HT-29 (cell line): ENCODE measurements around the gene BTNL2. TPM values are rescaled to one million over a fixed set of nuclear protein-coding genes. Genes with fewer than 3 reads are reported as not detected.
A peak's percentile ranks its signal among the peaks of the same experiment; 100 is the strongest.
"Not testable (repeated sequence)": the region's sequence is repeated elsewhere in the genome, so short reads cannot be mapped to it uniquely, and the experiment has no call there.

ENCODE experiments used
- DNase-seq: peaks from one replicate; pipeline ENCODE4 v3.0.0-alpha.2; 2015; ENCODE audit warnings: low spot score
- total RNA-seq: library from RNA; depleted of rRNA; stranded (reverse); fragments of >200 nt; shearing (Covaris generic); gene quantifications from 2 replicates; pipeline ENCODE4 v1.2.3, GENCODE V29; 2014; rRNA removed

The BTNL2 gene, protein sequence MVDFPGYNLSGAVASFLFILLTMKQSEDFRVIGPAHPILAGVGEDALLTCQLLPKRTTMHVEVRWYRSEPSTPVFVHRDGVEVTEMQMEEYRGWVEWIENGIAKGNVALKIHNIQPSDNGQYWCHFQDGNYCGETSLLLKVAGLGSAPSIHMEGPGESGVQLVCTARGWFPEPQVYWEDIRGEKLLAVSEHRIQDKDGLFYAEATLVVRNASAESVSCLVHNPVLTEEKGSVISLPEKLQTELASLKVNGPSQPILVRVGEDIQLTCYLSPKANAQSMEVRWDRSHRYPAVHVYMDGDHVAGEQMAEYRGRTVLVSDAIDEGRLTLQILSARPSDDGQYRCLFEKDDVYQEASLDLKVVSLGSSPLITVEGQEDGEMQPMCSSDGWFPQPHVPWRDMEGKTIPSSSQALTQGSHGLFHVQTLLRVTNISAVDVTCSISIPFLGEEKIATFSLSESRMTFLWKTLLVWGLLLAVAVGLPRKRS
- not detected in 2 replicates for total RNA-seq

- peak; percentile 5 for DNase-seq
Observed at GRCh38 chr6:32406857-32407256, at the start of gene BTNL2. BTNL2 (minus strand) TSS chr6:32407181; CDS start chr6:32407123, 58 bp downstream.

- no peak for DNase-seq
Observed at GRCh38 chr6:32449088-32449736, 42.2 kb upstream of the BTNL2 start.

- no peak for DNase-seq
Observed at GRCh38 chr6:32447932-32448331, 41.0 kb upstream of the BTNL2 start.

- DNase-seq: no peak
Observed at GRCh38 chr6:32445321-32445854, 38.4 kb upstream of the BTNL2 start.

DNA sequence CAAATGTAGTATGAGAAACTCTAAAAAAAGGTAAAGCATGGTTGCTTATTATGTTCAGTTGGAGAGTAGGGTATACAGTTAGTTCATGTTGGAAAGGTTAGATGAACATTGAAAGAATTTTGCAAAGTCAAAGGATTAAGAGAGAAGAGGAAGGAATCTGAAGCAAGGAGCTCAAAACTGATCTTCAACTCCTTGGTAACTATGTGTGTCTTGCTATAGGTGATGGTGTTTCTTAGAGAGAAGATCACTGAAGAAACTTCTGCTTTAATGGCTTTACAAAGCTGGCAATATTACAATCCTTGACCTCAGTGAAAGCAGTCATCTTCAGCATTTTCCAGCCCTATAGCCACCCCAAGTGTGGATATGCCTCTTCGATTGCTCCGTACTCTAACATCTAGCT lies 37.5 kb upstream of the BTNL2 start:
- no peak for DNase-seq

GRCh38 chr6:32442977-32443552 lies 36.1 kb upstream of the BTNL2 start:
- no peak for DNase-seq

DNA sequence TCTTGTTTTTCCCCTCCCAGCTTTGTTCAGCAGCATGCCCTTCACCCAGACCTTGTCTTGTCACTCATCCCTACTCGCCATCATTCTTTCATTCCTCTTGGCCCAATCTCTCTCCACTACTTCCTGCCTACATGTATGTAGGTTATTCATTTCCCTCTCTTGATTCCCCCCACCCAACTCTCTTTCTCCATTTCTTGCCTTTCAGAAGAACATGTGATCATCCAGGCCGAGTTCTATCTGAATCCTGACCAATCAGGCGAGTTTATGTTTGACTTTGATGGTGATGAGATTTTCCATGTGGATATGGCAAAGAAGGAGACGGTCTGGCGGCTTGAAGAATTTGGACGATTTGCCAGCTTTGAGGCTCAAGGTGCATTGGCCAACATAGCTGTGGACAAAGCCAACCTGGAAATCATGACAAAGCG lies 35.3 kb upstream of the BTNL2 start:
- no peak for DNase-seq

DNA sequence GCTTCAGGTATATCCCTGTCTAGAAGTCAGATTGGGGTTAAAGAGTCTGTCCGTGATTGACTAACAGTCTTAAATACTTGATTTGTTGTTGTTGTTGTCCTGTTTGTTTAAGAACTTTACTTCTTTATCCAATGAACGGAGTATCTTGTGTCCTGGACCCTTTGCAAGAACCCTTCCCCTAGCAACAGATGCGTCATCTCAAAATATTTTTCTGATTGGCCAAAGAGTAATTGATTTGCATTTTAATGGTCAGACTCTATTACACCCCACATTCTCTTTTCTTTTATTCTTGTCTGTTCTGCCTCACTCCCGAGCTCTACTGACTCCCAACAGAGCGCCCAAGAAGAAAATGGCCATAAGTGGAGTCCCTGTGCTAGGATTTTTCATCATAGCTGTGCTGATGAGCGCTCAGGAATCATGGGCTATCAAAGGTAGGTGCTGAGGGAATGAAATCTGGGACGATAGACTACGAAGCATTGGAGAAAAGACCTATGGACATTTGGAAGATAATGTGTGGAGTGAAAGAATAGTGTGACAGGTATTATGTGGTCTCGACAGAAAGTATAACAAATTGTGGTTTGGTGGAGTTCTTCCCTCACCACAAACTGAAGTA lies 32.7 kb upstream of the BTNL2 start, which contains the start of gene HLA-DRA:
HLA-DRA (plus strand) TSS at position 286 of the 613 bp plus-strand sequence; CDS start at position 350, 64 bp downstream.
- peak; percentile 68 for DNase-seq

GRCh38 chr6:32439139-32439538 lies 32.2 kb upstream of the BTNL2 start:
- DNase-seq: no peak

DNA sequence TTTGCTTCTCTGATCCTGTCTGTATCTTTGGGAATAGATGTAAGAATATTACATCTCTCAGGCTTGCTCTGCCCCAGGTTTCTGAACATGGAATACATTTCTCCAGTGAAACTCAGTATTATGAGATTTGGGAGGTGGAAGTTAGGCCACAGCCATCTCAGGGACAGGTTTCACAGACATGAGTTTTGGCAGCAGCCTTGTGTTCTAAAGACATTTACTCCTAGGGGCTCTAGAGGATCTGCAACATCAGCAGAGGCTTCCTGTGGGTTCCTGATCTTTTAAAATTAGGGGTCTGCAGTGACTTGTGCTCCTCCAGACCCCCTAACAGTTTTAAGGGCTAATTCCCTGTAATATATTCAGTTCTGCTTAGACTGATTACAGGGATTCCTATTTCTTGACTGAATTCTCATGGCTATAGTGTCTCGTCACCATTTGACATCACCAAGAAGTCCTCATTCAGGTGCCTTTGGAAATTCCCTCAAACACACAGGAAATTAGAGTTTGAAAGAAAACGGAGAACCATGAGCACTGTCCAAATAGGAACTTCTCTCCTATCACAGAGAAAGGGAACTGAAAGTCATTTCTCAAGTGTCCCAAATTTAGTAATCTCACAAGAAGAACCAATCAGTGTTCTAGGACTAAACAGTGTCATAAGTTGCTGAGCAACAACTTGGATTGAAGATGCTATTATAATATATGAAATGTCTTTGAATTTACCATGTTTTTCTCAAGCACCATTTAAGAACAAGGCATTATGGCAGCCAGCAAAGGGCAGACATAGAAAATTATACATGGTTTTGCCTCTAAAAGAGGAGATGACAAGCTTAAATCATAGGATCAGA lies 30.2 kb upstream of the BTNL2 start:
- no peak for DNase-seq

DNA sequence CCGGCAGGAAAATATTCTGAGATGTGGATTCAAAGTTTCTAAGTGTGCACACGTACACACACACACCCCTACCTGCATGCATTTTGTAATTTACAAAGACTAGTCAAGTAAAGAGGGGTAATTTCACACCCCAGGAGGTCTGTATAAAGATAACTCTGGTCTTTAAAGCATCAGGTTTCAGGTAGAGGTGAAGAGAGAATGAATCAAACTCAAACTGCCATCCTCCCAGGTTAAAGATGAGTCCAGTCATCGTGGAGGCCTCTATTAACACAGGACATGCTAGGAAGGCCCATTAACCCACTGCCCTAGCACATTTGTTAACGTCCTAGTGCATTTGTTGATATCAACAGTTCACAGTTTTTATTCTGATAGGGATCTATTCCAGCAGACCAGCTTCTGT lies 29.2 kb upstream of the BTNL2 start:
- DNase-seq: no peak

DNA sequence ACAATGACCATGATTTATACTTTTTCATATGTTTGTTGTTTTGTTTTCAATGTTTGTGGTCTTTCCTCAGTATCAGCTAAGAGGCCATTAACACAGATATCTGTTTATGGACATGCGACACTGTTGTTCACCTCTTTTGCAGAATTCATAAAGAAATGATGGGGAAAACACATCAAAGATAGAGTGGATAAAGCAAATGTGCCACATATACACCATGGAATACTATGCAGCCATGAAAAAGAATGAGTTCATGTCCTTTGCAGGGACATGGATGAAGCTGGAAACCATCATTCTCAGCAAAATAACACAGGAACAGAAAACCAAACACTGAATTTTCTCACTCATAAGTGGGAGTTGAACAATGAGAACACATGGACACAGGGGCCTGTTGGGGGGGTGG lies 27.0 kb upstream of the BTNL2 start:
- not testable (repeated sequence) for DNase-seq

- peak; percentile 40 for DNase-seq
Observed at GRCh38 chr6:32432050-32432450, 25.1 kb upstream of the BTNL2 start.

DNA sequence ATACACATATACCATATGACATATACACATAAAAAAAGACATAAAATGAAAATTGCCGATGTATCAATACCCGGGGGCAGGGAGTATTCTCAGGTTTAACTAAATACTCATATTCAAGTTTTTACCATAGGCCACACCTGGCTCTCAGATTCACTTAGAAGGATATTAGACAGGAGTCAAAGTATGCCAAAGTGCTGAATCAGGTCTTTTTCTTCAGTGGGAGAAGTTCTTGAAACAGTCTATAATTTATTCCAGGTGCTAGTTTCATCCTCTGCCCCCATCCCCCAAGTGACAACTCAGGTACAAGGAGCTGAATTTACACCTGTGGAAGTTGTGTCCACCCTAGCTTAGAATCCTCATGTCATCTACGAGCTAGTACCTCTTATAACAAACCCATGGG lies 24.2 kb upstream of the BTNL2 start:
- no peak for DNase-seq

DNA sequence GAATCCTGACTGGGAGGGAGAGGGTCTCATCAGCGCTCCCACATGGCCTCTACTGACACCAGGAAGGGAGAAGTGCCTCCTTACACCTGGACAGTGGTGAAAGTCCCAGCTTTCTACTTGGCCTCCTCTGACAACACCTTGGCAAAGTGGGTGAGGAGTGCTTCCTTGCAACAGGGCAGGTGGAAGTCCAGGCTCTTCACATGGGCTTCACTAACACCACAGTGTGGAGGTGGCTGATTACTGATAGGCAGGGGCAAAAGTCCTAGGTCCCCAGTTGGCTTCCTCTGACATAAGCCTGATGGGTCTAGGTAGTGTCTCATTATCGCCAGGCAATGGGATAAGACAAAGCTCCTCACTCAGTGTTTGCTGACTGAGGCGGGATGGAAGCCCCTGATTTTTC lies 23.2 kb upstream of the BTNL2 start:
- no peak for DNase-seq

GRCh38 chr6:32427934-32428474 lies 21.0 kb upstream of the BTNL2 start:
- no peak for DNase-seq

DNA sequence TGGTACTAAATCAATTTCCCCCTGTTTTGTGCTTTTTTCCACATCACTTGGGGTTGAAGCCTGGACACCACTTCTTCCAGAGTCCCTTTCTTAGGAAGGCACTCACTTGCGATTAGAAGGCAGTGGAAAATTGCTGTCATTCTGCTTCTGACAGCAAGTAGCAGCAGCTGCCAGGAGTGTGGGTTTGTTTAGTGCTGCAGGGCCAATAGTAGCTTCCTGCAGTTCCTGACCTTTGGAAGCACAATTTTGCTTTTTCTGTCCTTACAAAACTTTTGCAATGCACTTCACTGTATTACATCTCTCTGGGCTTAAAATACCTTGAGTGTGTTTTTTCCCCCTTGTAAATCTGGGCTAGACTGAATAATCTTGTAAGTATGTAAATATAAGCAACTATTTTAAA lies 20.2 kb upstream of the BTNL2 start:
- no peak for DNase-seq

- no peak for DNase-seq
Observed at GRCh38 chr6:32426338-32426737, 19.4 kb upstream of the BTNL2 start.

DNA sequence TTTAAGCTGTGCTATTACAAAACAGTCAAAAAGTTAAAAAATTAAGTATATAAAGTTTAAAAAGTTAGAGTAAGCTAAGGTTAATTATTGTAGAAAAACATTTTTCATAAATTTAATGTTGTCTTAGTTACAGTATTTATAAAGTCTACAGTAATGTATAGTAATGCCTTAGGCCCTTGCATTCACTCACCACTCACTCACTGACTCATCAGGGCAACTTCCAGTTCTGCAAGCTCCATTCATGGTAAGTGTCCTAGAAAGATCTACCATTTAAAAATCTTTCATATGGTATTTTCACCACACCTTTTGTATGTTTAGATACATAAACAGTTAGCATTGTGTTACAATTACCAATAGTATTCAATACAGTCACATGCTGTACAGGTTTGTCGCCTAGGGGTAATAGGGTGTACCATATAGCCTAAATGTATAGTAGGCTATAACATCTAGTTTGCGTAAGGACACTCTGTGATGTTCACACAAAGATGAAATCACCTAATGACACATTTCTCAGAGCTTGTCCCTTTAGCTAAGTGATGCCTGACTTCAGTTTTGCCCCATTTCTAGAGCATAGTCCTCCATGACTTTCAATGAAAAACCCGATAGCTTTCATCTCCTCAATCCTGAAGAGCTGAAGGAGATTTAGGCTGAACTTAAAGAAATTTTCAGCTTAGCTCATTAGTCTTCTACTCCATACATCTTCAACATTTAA lies 17.8 kb upstream of the BTNL2 start:
- DNase-seq: no peak

DNA sequence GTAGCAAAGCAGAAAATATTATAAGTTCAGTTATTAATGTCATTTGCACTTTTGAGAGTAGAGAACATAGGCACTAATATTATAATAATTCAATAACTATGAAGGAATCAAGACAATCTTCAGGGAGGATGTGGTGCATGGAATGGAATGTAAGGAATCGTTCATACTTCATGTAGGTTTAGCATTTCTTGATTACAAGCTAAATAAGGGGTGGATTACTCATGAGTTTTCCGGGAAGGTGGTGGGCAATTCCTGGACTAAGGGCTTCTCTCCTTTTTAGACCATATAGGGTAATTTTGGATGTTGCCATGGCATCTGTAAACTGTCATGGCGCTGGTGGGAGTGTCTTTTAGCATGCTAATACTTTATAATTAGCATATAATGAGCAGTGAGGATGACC lies 9.1 kb upstream of the BTNL2 start:
- DNase-seq: no peak
